OCI-LY3 (cell line): ENCODE results near the gene GLRX.

ENCODE experiments used
- H2AFZ ChIP-seq: fragments of 200-600, 300-600 bp; shearing (Covaris generic); 2 replicates; pipeline ENCODE4 v1.6.0; 2014; ENCODE audit warnings: antibody characterized with exemption, low read depth, low read length
- H3K27ac ChIP-seq: fragments of 200-600, 300-600 bp; sonication (generic); 2 replicates; pipeline ENCODE4 v1.5.1; 2014; ENCODE audit warnings: mild to moderate bottlenecking, low read length, moderate library complexity, mixed read lengths
- H3K27me3 ChIP-seq: fragments of 200-600, 300-600 bp; sonication (generic); 2 replicates; pipeline ENCODE4 v1.6.1; 2014; ENCODE audit warnings: low read depth, low read length, mixed read lengths
- H3K36me3 ChIP-seq: fragments of 200-600, 300-600 bp; sonication (generic); replicated peaks from 2 replicates; pipeline ENCODE3; 2014; ENCODE audit warnings: low read depth, low read length, mixed read lengths
- H3K4me1 ChIP-seq: fragments of 300-600, 200-600 bp; sonication (generic); 2 replicates; pipeline ENCODE4 v1.6.1; 2014; ENCODE audit warnings: low read length, mixed read lengths
- H3K4me2 ChIP-seq: fragments of 200-600, 300-600 bp; sonication (generic); 2 replicates; pipeline ENCODE4 v1.6.1; 2014; ENCODE audit warnings: low read length, mixed read lengths
- H3K4me3 ChIP-seq: fragments of 300-600, 200-600 bp; sonication (generic); 2 replicates; pipeline ENCODE4 v1.5.1; 2014; ENCODE audit warnings: antibody characterized with exemption, mild to moderate bottlenecking, low read length, moderate library complexity
- H3K79me2 ChIP-seq: fragments of 300-600, 200-600 bp; shearing (Covaris generic); 2 replicates; pipeline ENCODE4 v1.6.1; 2014; ENCODE audit warnings: mild to moderate bottlenecking, low read length, mixed read lengths
- H3K9ac ChIP-seq: fragments of 300-600, 200-600 bp; shearing (Covaris generic); 2 replicates; pipeline ENCODE4 v1.6.0; 2014; ENCODE audit warnings: mild to moderate bottlenecking, low read length, moderate library complexity
- H3K9me3 ChIP-seq: fragments of 200-600, 300-600 bp; shearing (Covaris generic); 2 replicates; pipeline ENCODE4 v1.6.1; 2014; ENCODE audit warnings: low read length, mixed read lengths; ENCODE audit not compliant: insufficient read depth
- H4K20me1 ChIP-seq: fragments of 200-600, 300-600 bp; sonication (generic); 2 replicates; pipeline ENCODE4 v1.6.1; 2016; ENCODE audit warnings: low read length, mixed read lengths; ENCODE audit not compliant: insufficient read depth
- CTCF ChIP-seq: fragments of 200-600, 300-600 bp; sonication (generic); IDR thresholded peaks from 2 replicates; pipeline ENCODE4 v1.5.1; 2014; ENCODE audit warnings: antibody characterized with exemption, low read length, low read depth
- EZH2phosphoT487 ChIP-seq: fragments of 200-600 bp; shearing (Covaris generic); IDR thresholded peaks from 2 replicates; pipeline ENCODE4 v1.6.1; 2018; ENCODE audit warnings: antibody characterized with exemption, mixed run types, low read depth

GLRX gene

GRCh38 chr5:95786821-95787418 lies 35.6 kb downstream of the GLRX start:
- no peak overlapping the region for H3K27ac ChIP-seq
- H3K4me2 ChIP-seq, result no peak overlapping the region
- no peak overlapping the region for H3K4me3 ChIP-seq
- no peaks in the 10 kb centered on the region for H3K36me3 ChIP-seq
- no peak overlapping the region for H3K9ac ChIP-seq
- no peaks in the 10 kb centered on the region for H3K79me2 ChIP-seq
- H3K9me3 ChIP-seq, result no peaks in the 10 kb centered on the region
- no peaks in the 10 kb centered on the region for H4K20me1 ChIP-seq
- peaks cover 21% of the 10 kb centered on the region for H3K4me1 ChIP-seq
- TF ChIP-seq EZH2phosphoT487 (no peak), CTCF (no peak)
- H2AFZ ChIP-seq, result no peak overlapping the region
- H3K27me3 ChIP-seq, result no peaks in the 10 kb centered on the region

GRCh38 chr5:95784514-95785302 lies 37.8 kb downstream of the GLRX start:
- TF ChIP-seq EZH2phosphoT487 (no peak), CTCF (no peak)

GRCh38 chr5:95783661-95784060 lies 38.9 kb downstream of the GLRX start:
- no peak overlapping the region for H3K4me2 ChIP-seq
- H3K4me3 ChIP-seq, result no peak overlapping the region
- TF ChIP-seq EZH2phosphoT487 (no peak), CTCF (no peak)
- no peaks in the 10 kb centered on the region for H3K9me3 ChIP-seq
- no peaks in the 10 kb centered on the region for H3K27me3 ChIP-seq
- H3K36me3 ChIP-seq, result no peaks in the 10 kb centered on the region
- no peaks in the 10 kb centered on the region for H4K20me1 ChIP-seq
- peaks cover 22% of the 10 kb centered on the region for H3K4me1 ChIP-seq
- H3K27ac ChIP-seq, result no peak overlapping the region
- no peak overlapping the region for H3K9ac ChIP-seq
- no peak overlapping the region for H2AFZ ChIP-seq
- H3K79me2 ChIP-seq, result no peaks in the 10 kb centered on the region

More at GRCh38 chr5:95784514-95785302, 37.8 kb downstream of the GLRX start:
- H3K27me3 ChIP-seq, result no peaks in the 10 kb centered on the region
- no peaks in the 10 kb centered on the region for H3K9me3 ChIP-seq
- H3K36me3 ChIP-seq, result no peaks in the 10 kb centered on the region
- no peak overlapping the region for H3K4me2 ChIP-seq
- no peak overlapping the region for H3K27ac ChIP-seq
- H3K9ac ChIP-seq, result no peak overlapping the region
- no peak overlapping the region for H3K4me3 ChIP-seq
- no peaks in the 10 kb centered on the region for H3K79me2 ChIP-seq
- no peaks in the 10 kb centered on the region for H4K20me1 ChIP-seq
- no peak overlapping the region for H2AFZ ChIP-seq
- peaks cover 28% of the 10 kb centered on the region for H3K4me1 ChIP-seq

GRCh38 chr5:95782181-95782580 lies 40.3 kb downstream of the GLRX start:
- no peaks in the 10 kb centered on the region for H3K36me3 ChIP-seq
- H3K4me1 ChIP-seq, result peaks cover 22% of the 10 kb centered on the region

More at GRCh38 chr5:95782181-95782580, 40.3 kb downstream of the GLRX start:
- H3K27ac ChIP-seq, result no peak overlapping the region
- H3K4me2 ChIP-seq, result no peak overlapping the region
- H4K20me1 ChIP-seq, result no peaks in the 10 kb centered on the region
- H2AFZ ChIP-seq, result no peak overlapping the region
- no peak overlapping the region for H3K4me3 ChIP-seq
- no peaks in the 10 kb centered on the region for H3K79me2 ChIP-seq
- no peaks in the 10 kb centered on the region for H3K9me3 ChIP-seq
- H3K27me3 ChIP-seq, result no peaks in the 10 kb centered on the region
- H3K9ac ChIP-seq, result no peak overlapping the region
- TF ChIP-seq EZH2phosphoT487 (no peak), CTCF (no peak)
